Testis (tissue), 3 donors: ENCODE data around the gene GPD1L. TPM values are rescaled to one million over a fixed set of nuclear protein-coding genes. Genes with fewer than 3 reads are reported as not detected.
"Not testable (repeated sequence)": the region's sequence is repeated elsewhere in the genome, so short reads cannot be mapped to it uniquely, and the experiment has no call there.

ENCODE experiments used
- DNase-seq: peaks from one replicate; pipeline ENCODE4 v3.0.0-alpha.2; 2019
- H3K27ac ChIP-seq, 2 donors: fragments of 200-600 bp; sonication (generic); one replicate each; pipeline ENCODE4 v1.5.1; 2019
- H3K27me3 ChIP-seq: fragments of 200-600 bp; sonication (generic); one replicate; pipeline ENCODE4 v1.5.1; 2019
- H3K36me3 ChIP-seq: fragments of 200-600 bp; sonication (generic); one replicate; pipeline ENCODE4 v1.5.1; 2017; ENCODE audit warnings: low read depth; ENCODE audit errors: missing control alignments
- H3K4me1 ChIP-seq: fragments of 200-600 bp; sonication (generic); one replicate; pipeline ENCODE4 v1.5.1; 2019
- H3K4me3 ChIP-seq, 2 donors: fragments of 200-600 bp; sonication (generic); one replicate each; pipeline ENCODE4 v1.5.1; 2017 to 2019
- H3K9me3 ChIP-seq: fragments of 200-600 bp; sonication (generic); one replicate; pipeline ENCODE4 v1.5.1; 2017
- POLR2A ChIP-seq: fragments of 450-650 bp; IDR thresholded peaks from one replicate; pipeline ENCODE4 v1.6.1; 2017; ENCODE audit warnings: antibody characterized with exemption, mild to moderate bottlenecking, moderate library complexity
- WGBS, 2 donors: methylation state at CpG; one replicate each; pipeline ENCODE4 v1.1.5; 2018; 5-methylcytosine and 5-hydroxymethylcytosine counted together
- intact Hi-C: fragments of 100-400 bp; cut with DNase I; formaldehyde crosslinking; loops from one replicate; pipeline ENCODE4 v1.15.1; 2023; ENCODE audit warnings: low total_unique reads
- polyA plus RNA-seq: library from polyadenylated mRNA; stranded (reverse); fragments of 350-450 nt; fragmentation: Illumina TruSeq; extraction: RNeasy Lipid Tissue Mini Kit (QIAGEN cat#74804); gene quantifications from one replicate; pipeline ENCODE4 v1.2.3, GENCODE V29; 2014; ENCODE audit warnings: low read depth, low replicate concordance; ENCODE audit not compliant: insufficient read depth
- total RNA-seq, 2 donors: library from RNA; depleted of rRNA; stranded (reverse); fragments of >200 nt; gene quantifications; one replicate each; pipeline ENCODE4 v1.2.3, GENCODE V29; 2016
- TF ChIP-seq, protein P1 (sequence below), 3 experiments: fragments of 450-650 bp in 2 of 3; fragments of 200-600 bp in 1 of 3; sonication (generic) in 1 of 3; IDR thresholded peaks; one replicate each; pipeline ENCODE4 v1.5.1; 2016 to 2019; ENCODE audit warnings: antibody characterized with exemption in 3 of 3, mild to moderate bottlenecking in 2 of 3, moderate library complexity in 1 of 3

The GPD1L gene
- total and polyA plus RNA-seq, 3 donors from 2014 or later = 13.4 to 18.4 (median 15.4) TPM

DNA sequence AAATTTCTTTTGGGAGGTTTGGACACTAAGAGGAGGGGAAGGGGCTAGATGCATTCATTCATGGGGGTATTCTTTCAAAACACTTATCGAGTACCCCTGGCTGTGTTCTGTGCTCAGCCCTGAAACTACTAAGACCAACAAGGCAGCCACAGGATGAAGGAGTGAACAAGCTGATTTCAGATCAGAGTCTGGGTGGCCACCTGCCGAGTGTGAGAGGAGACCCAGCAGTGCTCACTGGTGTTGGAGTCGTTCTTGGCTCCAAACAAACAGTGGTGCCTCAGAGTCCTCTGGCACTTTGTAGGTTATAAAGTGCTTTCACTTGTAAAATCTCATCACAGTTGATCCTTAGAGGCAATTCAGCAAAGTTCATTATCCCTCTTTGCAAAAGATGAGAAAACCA, 83.3 kb downstream of the GPD1L start:
- 68 to 73% methylated on average over 3 of the region's 3 CpGs for WGBS, 2 donors
- Histone ChIP-seq H3K4me3 (no peak overlapping the region), H3K27me3 (no peaks in the 10 kb centered on the region), H3K27ac (no peak overlapping the region), H3K4me1 (no peaks in the 10 kb centered on the region), H3K36me3 (no peaks in the 10 kb centered on the region), H3K9me3 (no peaks in the 10 kb centered on the region)
- no peak for DNase-seq
- TF ChIP-seq, protein P1, sequence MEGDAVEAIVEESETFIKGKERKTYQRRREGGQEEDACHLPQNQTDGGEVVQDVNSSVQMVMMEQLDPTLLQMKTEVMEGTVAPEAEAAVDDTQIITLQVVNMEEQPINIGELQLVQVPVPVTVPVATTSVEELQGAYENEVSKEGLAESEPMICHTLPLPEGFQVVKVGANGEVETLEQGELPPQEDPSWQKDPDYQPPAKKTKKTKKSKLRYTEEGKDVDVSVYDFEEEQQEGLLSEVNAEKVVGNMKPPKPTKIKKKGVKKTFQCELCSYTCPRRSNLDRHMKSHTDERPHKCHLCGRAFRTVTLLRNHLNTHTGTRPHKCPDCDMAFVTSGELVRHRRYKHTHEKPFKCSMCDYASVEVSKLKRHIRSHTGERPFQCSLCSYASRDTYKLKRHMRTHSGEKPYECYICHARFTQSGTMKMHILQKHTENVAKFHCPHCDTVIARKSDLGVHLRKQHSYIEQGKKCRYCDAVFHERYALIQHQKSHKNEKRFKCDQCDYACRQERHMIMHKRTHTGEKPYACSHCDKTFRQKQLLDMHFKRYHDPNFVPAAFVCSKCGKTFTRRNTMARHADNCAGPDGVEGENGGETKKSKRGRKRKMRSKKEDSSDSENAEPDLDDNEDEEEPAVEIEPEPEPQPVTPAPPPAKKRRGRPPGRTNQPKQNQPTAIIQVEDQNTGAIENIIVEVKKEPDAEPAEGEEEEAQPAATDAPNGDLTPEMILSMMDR (IDR thresholded peaks at IDR 0.05) = no peak
- TF ChIP-seq POLR2A = no peak
- intact Hi-C loops = no loop called here

DNA sequence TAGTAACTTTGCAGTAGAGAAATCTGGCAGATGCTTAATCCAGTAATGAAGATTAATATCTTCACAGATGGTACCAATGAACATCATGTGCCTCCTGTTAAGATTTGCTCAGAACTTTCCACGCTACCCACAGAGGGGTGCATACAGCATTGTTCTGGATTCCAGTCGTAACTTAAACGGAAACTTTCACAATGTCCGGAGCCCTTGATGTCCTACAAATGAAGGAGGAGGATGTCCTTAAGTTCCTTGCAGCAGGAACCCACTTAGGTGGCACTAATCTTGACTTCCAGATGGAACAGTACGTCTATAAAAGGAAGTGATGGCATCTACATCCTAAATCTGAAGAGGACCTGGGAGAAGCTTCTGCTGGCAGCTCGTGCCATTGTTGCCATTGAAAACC, 84.1 kb downstream of the GPD1L start:
- H3K27ac ChIP-seq, DNase-seq, H3K4me1 ChIP-seq, H3K9me3 ChIP-seq, H3K4me3 ChIP-seq, H3K36me3 ChIP-seq, H3K27me3 ChIP-seq, intact Hi-C loops: not testable (repeated sequence)
- WGBS, 2 donors = 84 to 95% methylated on average over 6 of the region's 6 CpGs

DNA sequence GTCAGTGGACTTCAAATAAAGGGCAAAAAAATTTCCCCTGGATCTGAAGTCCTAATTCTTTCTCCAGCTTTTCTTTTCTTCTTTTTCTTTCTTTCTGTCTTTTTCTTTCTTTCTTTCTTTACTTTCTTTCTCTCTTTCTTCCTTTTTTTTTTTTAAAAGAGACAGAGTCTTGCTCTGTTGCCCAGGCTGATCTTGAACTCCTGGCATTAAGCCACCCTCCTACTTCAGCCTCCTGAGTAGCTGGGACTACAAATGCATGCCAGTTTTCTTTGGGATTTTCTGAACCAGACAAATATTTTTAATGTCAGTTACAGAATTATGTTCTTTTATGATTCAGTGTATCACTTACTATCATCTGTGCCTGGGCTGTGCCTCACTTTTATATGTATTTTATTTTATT, 86.7 kb downstream of the GPD1L start:
- intact Hi-C loops = no loop called here
- Histone ChIP-seq H3K27me3 (no peaks in the 10 kb centered on the region), H3K36me3 (no peaks in the 10 kb centered on the region), H3K9me3 (no peaks in the 10 kb centered on the region), H3K4me3 (no peak overlapping the region), H3K4me1 (no peaks in the 10 kb centered on the region), H3K27ac (no peak overlapping the region)
- DNase-seq = no peak
- TF ChIP-seq, protein P1 (IDR thresholded peaks at IDR 0.05) = no peak
- TF ChIP-seq POLR2A = no peak

- no peaks in the 10 kb centered on the region for H3K9me3 ChIP-seq
- TF ChIP-seq, protein P1 (IDR thresholded peaks at IDR 0.05) = no peak
- no peak for TF ChIP-seq POLR2A
- no peaks in the 10 kb centered on the region for H3K27me3 ChIP-seq
- no peaks in the 10 kb centered on the region for H3K36me3 ChIP-seq
- H3K27ac ChIP-seq = no peak overlapping the region
- H3K4me3 ChIP-seq = no peak overlapping the region
- DNase-seq = no peak
- intact Hi-C loops = no loop called here
- H3K4me1 ChIP-seq = no peaks in the 10 kb centered on the region
- WGBS, 2 donors = 80 to 91% methylated on average over 1 of the region's 1 CpG
Measured at GRCh38 chr3:32194653-32195052, 88.2 kb downstream of the GPD1L start.

- H3K27me3 ChIP-seq = no peaks in the 10 kb centered on the region
- H3K4me3 ChIP-seq = no peak overlapping the region
- intact Hi-C loops = no loop called here
- WGBS, 2 donors = 95 to 96% methylated on average over 4 of the region's 4 CpGs
- no peak for TF ChIP-seq POLR2A
- no peaks in the 10 kb centered on the region for H3K4me1 ChIP-seq
- DNase-seq = no peak
- H3K9me3 ChIP-seq = no peaks in the 10 kb centered on the region
- H3K36me3 ChIP-seq = no peaks in the 10 kb centered on the region
- H3K27ac ChIP-seq = no peak overlapping the region
Measured at GRCh38 chr3:32195995-32196540, 89.6 kb downstream of the GPD1L start.

DNA sequence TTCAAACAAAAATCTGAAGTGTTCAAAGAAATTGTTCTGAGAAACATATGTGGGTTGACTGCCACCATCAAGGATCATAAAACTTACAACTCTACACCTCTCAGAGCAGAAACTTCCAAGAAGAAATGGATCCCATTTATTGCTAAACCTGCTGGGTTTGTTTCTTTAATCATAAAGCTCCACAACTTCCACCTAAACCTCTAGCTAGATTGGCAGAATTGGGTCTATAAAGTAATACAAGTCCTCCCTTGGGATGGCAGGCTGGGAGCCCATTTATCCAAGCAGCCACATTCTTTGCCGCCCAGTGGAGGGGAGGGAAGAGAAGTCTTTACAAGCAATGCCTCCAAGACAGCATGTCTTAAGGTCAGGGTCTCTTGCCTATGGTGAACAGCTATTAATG, 91.6 kb downstream of the GPD1L start:
- DNase-seq = no peak

More for the DNA sequence above, 91.6 kb downstream of the GPD1L start:
- Histone ChIP-seq H3K27me3 (no peaks in the 10 kb centered on the region), H3K4me1 (no peaks in the 10 kb centered on the region), H3K36me3 (no peaks in the 10 kb centered on the region), H3K4me3 (no peak overlapping the region), H3K9me3 (no peaks in the 10 kb centered on the region), H3K27ac (no peak overlapping the region)
- no peak for TF ChIP-seq POLR2A
- TF ChIP-seq, protein P1 (IDR thresholded peaks at IDR 0.05) = no peak
- WGBS, 2 donors = 93 to 97% methylated on average over 1 of the region's 1 CpG
- intact Hi-C loops = no loop called here
